GM21619 (cell line): ENCODE data around the gene LRBA.
"Not testable (repeated sequence)": the region's sequence is repeated elsewhere in the genome, so short reads cannot be mapped to it uniquely, and the experiment has no call there.

Source experiments
- ATAC-seq: cut with Tn5 transposase; IDR thresholded peaks from one replicate; pipeline ENCODE4 v1.9.1; 2021; ENCODE audit not compliant: unreplicated experiment

The LRBA gene

DNA sequence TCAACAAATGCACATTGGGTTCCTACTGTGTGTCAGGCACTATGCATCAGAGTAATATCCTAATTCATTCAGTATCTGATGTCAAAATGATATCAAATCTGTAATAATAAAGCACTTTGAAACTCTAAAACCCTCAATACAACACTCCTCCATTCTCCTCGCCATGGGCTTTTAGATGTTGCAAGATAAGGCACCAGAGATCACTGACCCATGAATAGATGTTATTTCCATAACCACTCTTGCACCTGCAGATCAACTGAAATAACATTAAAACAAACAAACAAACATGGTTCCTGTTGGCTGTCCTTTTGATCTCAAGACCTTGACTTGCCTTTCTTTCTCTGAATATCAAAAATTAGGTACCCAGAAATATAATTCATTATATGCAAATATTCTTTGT lies 333.0 kb downstream of the LRBA start:
- ATAC-seq = no peak

- ATAC-seq = no peak
These were observed 334.0 kb downstream of the LRBA start for GRCh38 chr4:150681063-150681462.

DNA sequence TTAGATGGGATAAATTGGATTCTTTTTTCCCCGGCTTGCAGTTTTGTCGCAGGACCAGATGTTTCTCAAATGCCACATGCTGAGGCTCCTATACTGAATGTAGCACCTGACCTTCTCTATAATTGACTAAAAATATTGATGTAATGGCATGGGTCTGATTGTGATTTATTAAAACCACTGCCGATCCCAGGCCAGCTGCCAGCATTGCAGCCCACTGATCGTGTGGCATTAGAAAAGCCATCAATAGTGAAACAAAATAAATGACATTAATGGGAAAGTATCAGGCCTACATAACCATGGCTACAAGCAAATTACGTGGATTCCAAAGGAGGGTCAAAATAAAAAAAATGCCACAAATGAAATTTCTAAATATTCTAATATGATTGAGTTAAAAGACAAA lies 334.4 kb downstream of the LRBA start:
- no peak for ATAC-seq

DNA sequence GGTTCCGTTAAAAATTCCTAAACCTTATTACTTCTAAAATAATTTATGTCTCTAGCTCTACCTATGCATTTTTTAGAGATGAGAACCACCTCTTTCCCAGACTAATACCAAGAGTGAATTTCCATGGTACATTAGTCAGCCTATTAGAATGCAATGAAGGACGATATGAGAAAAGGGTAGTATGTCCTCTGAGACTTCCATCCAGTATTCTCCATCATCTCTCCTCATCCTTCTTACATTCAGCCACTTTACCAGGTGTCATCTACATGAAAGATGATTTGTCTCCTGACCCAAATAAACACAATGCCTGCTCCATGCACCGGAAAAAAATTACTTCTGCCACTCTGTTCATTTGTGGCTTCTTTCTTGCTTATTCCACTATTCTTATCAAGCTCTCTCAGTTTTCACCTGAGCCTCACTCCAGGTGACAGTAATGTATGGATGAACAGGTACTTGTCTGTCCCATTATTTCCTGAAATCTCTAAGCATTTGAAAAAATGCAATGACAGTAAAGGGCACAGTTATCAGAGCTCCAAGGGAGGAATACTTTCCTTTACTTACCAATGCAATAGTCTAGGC lies 335.2 kb downstream of the LRBA start:
- ATAC-seq = no peak

GRCh38 chr4:150679018-150679764 lies 335.9 kb downstream of the LRBA start:
- no peak for ATAC-seq

GRCh38 chr4:150673793-150674192 lies 341.3 kb downstream of the LRBA start:
- ATAC-seq = no peak

DNA sequence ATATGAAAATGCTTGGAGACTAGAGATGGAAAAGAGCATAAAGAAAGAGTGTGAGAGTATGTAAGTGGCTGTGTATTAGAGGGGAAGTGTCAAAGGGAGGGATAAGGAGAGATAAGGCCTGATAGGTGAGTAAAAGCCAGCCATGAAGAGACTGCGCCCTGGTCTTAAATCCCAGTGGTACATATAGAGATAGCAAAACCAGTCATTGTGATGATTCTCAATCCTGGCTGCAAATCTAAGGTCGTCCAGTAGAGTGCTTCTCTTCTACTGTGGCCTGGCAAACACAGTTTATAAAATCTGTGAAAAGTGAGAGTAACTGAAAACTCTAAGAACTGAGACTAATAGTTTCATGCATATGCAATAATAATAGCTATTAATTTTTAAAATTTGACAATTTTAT lies 346.3 kb downstream of the LRBA start:
- ATAC-seq = no peak

DNA sequence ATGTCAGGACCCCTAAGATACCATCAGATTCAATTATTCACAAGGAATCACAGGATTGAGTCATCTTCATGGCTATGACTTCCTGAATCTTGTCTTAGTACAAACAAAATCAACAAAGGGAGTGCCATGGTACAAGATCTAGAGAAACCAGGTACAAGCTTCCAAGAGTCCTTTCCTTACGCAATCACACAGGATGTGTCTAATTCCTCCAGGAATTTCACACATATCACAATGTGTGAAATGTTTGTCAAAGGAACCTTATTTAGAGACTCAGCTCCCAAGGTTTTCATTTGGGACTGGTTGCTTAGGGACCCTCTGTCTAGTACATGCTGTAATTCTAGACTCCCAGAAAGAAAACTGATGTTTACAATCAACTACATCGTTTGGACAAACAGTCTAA lies 350.1 kb downstream of the LRBA start:
- ATAC-seq = no peak

GRCh38 chr4:150662686-150663085 lies 352.4 kb downstream of the LRBA start:
- ATAC-seq = no peak

GRCh38 chr4:150661551-150661950 lies 353.5 kb downstream of the LRBA start:
- not testable (repeated sequence) for ATAC-seq

GRCh38 chr4:150658258-150658657 lies 356.8 kb downstream of the LRBA start:
- ATAC-seq = not testable (repeated sequence)

GRCh38 chr4:150656891-150657290 lies 358.2 kb downstream of the LRBA start:
- ATAC-seq = no peak

GRCh38 chr4:150650751-150651150 lies 364.3 kb downstream of the LRBA start:
- ATAC-seq = no peak

DNA sequence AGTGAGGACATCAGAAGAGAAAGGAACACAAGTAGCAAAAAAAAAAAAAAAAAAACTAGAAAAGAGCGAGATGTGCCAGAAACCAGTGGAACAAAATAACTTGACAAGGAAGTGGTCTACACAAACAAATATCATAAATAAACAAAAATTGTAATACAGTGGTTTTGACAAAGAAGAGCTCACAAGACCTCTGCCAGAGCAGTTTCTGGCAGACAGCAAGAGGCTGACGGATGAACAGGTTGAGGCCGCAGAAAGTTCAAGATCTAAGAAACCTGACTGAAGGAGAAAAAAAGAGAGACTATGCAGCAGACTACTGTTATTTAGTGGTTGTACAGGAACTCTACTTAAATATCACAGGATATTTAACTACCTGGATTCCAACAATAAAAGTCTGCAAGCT lies 367.0 kb downstream of the LRBA start:
- no peak for ATAC-seq

- ATAC-seq = no peak
These were observed 368.1 kb downstream of the LRBA start for GRCh38 chr4:150647008-150647407.

DNA sequence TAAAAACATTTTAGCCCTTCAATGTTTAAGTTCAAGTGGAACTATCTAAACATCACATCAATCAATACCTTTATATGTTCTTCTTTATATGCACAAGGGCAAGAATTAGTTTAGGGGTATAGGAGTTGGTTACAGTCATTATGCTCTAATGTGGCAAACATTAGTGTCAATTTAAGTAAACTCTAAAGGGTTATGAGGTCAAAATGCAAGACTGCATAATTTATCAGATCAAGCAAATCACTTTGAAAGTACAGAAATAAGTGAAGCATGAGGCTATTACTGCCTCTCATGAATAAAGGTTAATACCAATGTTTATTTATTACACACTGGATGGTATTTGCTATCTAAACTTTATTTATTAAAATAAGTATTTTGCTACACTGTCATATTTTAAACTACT lies 373.5 kb downstream of the LRBA start:
- no peak for ATAC-seq

DNA sequence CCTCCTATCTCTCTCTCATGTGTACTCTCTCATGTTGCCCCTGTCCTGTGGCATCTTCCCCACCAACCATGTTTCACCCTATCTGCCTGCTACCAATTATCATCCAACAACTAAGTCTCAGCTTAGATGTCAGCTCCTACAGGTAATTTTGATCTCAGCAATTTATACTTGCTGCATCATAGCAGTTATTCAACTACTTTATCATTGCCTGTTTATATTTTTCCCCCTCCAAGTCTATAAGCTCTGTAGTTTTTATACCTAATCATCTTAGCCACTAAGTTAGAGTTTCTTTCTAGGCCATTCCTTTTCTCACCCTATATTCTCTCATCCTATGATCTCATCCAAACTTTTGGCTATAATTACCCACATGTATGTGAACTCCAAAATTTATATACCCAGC lies 382.4 kb downstream of the LRBA start:
- ATAC-seq = no peak

DNA sequence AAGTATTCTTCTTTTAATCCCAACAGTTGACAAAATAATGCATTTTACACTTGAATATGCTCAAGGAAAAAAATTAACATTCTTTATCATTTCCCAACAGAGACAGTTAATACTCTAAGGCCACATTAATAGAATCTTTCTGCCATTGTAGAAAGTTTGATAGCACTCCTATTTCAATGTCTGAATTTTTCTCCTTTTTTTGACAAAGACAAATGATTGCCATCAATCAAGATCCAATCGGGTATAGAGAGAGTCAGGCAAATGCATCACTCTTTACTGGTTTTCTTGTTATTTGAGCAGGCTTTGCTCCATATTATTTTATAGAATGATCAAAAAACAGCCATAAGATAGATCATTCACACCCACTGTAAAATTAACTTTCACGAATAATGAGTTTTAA lies 387.0 kb downstream of the LRBA start:
- no peak for ATAC-seq

DNA sequence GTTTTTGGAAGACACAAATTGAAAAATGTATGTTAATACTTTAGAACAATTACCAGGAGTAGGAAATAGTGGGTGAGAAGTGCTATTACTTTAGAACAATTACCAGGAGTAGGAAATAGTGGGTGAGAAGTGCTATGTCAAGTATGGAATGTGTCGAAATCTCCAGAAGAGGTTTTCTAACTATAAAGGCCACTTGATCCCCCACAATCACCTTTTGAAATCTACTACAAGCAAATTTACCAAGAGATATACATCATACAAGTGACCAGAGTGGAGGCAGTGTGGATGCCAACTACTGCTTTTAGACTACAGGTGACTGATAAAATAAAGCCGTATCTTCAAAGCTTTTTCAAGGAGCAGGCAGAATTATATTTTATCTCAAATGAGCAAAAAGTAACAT lies 390.1 kb downstream of the LRBA start:
- ATAC-seq = no peak

DNA sequence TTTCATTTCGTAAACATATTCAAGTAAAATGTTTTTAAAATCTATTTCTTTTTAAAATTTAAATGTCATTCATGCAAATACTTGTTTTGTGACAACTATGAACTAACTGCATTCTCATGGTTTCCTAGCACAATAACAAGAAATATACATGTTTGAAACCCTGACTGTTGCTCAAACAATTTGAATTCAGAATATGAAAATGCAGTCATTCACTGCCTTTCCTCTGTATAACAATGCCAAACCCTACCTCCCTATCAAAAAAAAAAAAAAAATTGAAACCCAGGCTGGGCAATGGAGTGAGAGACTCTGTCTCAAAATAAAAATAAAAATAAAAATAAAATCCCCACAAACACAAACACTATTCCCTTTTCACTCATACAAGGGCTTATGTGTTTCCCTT lies 391.0 kb downstream of the LRBA start:
- ATAC-seq = no peak

GRCh38 chr4:150619042-150619441 lies 396.0 kb downstream of the LRBA start:
- ATAC-seq = no peak

DNA sequence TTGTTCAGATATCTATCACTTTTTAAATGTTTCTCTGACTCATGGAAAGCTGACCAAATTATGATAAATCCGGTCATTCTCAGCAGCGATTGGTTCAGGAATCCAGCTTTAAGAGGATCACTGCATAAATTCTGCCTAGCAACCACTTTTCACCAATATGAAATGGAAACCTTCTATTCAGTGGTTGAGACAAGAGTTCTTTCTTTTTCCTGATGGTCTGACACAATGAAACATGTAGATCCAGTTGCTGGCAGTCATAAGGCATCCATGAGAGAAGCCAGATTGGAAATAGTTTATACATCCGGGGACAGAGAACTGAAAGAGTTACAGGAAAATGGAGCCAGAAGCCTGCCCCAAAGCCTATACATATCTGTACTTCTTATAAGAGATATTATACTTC lies 406.0 kb downstream of the LRBA start:
- no peak for ATAC-seq
